ENCODE measurements around the gene MTG2. TPM values are rescaled to one million over a fixed set of nuclear protein-coding genes. Genes with fewer than 3 reads are reported as not detected.

The MTG2 gene
- total and polyA plus RNA-seq, 2 of the 4 experiments (the other 2 are of a cell fraction), result 11.5 to 25.2 TPM

GRCh38 chr20:62196286-62196685 lies 13.5 kb downstream of the MTG2 start:
- intact Hi-C loops (cut with micrococcal nuclease), result no loop called here
- Histone ChIP-seq H2AK5ac (ENCODE audit: low read depth, low read length) (no peak overlapping the region), H3K4me2 (ENCODE audit: low read depth, low read length) (no peak overlapping the region), H3K18ac (ENCODE audit: low read depth, low read length) (no peak overlapping the region), H4K5ac (ENCODE audit: low read depth, low read length) (no peak overlapping the region), H3K4me1 (ENCODE audit: control insufficient read depth, insufficient read depth, low read length) (no peaks in the 10 kb centered on the region), H2AK9ac (replicated peaks; ENCODE audit: low read depth, low read length, poor library complexity) (no peak overlapping the region), H2BK20ac (ENCODE audit: low read depth, low read length) (no peak overlapping the region), H3K79me1 (ENCODE audit: low read depth in 1 of 2, low read length in 2 of 2) (peaks cover 4 to 33% of the 10 kb centered on the region in 2 experiments; a peak in 3 of 4 replicates), H2AFZ (replicated peaks; ENCODE audit: low read length, poor library complexity) (no peak overlapping the region), H4K91ac (ENCODE audit: insufficient read depth, low read depth, low read length) (no peak overlapping the region), H3K9ac (ENCODE audit: low read depth, low read length) (no peak overlapping the region), H3K27ac (ENCODE audit: insufficient read depth, low read length) (no peak overlapping the region), H3K23ac (ENCODE audit: low read depth, low read length) (no peak overlapping the region), H3K56ac (ENCODE audit: extremely low read depth, insufficient read depth, low read length) (no peak overlapping the region), H3K14ac (replicated peaks; ENCODE audit: low read depth, low read length) (no peak overlapping the region), H3K4ac (ENCODE audit: low read depth, low read length) (no peak overlapping the region), H3K4me3 (ENCODE audit: insufficient read depth, low read depth, low read length) (no peak overlapping the region), H2BK15ac (ENCODE audit: low read depth, low read length) (no peak overlapping the region), H2BK5ac (ENCODE audit: low read depth, low read length, poor library complexity, severe bottlenecking) (no peak overlapping the region), H4K8ac (ENCODE audit: low read depth in 2 of 2, low read length in 2 of 2) (no peak overlapping the region), H3K27me3 (ENCODE audit: control insufficient read depth, insufficient read depth, low read length) (no peaks in the 10 kb centered on the region), H4K20me1 (ENCODE audit: insufficient read depth, low read length) (peaks cover 10% of the 10 kb centered on the region; the same call in 1 of the 2 replicates), H3K9me1 (ENCODE audit: insufficient read depth, low read length) (no peaks in the 10 kb centered on the region; the same call in 1 of the 2 replicates), H3K9me3 (ENCODE audit: control insufficient read depth, insufficient read depth, low read length) (no peaks in the 10 kb centered on the region), H2BK120ac (ENCODE audit: low read depth, low read length) (no peak overlapping the region), H3K36me3 (ENCODE audit: control insufficient read depth, insufficient read depth, low read length) (peaks cover 44% of the 10 kb centered on the region)
- ChIA-PET POLR2A (ENCODE audit: unreplicated experiment) (no interaction called here), CTCF (no interaction called here)
- in situ Hi-C loops (cut with MboI; ENCODE audit: low sequenced_read_pairs), result no loop called here
- BruUV-seq (replicated peaks), result no TSS peak
- dilution Hi-C loops (cut with HindIII; ENCODE audit: low sequenced_read_pairs, unreplicated experiment), result no loop called here
- no peak for DNase-seq
- WGBS, 2 experiments (ENCODE audit: extremely low coverage in 2 of 2, insufficient read length in 1 of 2), result no CpG with 5 or more reads among the region's 10 CpGs
- no peak for TF ChIP-seq BHLHE40 (IDR thresholded peaks at IDR 0.05; ENCODE audit: low read depth, low read length)
- TF ChIP-seq USF2 (IDR thresholded peaks at IDR 0.05; ENCODE audit: low read depth, low read length), result no peak
- no peak for TF ChIP-seq RCOR1 (IDR thresholded peaks at IDR 0.05; ENCODE audit: insufficient replicate concordance, low read length)
- TF ChIP-seq RAD21 (IDR thresholded peaks at IDR 0.05; ENCODE audit: low read length), result no peak
- no peak for TF ChIP-seq CTCF (conservative IDR thresholded peaks at IDR 0.05; ENCODE audit: low read depth, low read length)
- TF ChIP-seq MXI1 (IDR thresholded peaks at IDR 0.05; ENCODE audit: borderline replicate concordance, low read depth, low read length), result no peak
- no peak for TF ChIP-seq RFX5 (IDR thresholded peaks at IDR 0.05; ENCODE audit: low read depth, low read length)
- TF ChIP-seq CHD1 (IDR thresholded peaks at IDR 0.05; ENCODE audit: low read depth, low read length), result no peak
- TF ChIP-seq FOS (IDR thresholded peaks at IDR 0.05; ENCODE audit: low read depth, low read length), result no peak
- no peak for TF ChIP-seq MAFK (IDR thresholded peaks at IDR 0.05; ENCODE audit: low read depth, low read length)
- no peak for TF ChIP-seq NFE2L2 (IDR thresholded peaks at IDR 0.05; ENCODE audit: low read depth, low read length)
- TF ChIP-seq MAZ (IDR thresholded peaks at IDR 0.05; ENCODE audit: borderline replicate concordance, low read depth, low read length), result no peak
- TF ChIP-seq ELK1 (IDR thresholded peaks at IDR 0.05; ENCODE audit: borderline replicate concordance, low read depth, low read length), result no peak
- TF ChIP-seq CEBPB (IDR thresholded peaks at IDR 0.05; ENCODE audit: low read depth, low read length), result no peak
- no peak for TF ChIP-seq POLR2A (IDR thresholded peaks at IDR 0.05; ENCODE audit: low read depth, low read length)
- no peak for ATAC-seq (ENCODE audit: low read depth)

All from IMR-90 (cell line).